Mammary epithelial cell (primary cell): ENCODE data around the gene FRMPD2.

Experiments used
- EZH2 ChIP-seq: IDR thresholded peaks from 2 replicates; pipeline ENCODE4 v1.6.1; 2012; ENCODE audit warnings: low read length, inconsistent platforms, borderline replicate concordance
- TF ChIP-seq, protein P1 (sequence below), 2 donors: IDR thresholded peaks in 1 of 2; conservative IDR thresholded peaks in 1 of 2; 2 replicates each; pipeline ENCODE4 v1.5.1; 2011 to 2012; ENCODE audit warnings: inconsistent platforms in 2 of 2, low read length in 2 of 2, mild to moderate bottlenecking in 2 of 2, control low read depth in 1 of 2, low read depth in 1 of 2; ENCODE audit not compliant: insufficient read depth in 1 of 2; ENCODE audit errors: extremely low read depth in 1 of 2

DNA sequence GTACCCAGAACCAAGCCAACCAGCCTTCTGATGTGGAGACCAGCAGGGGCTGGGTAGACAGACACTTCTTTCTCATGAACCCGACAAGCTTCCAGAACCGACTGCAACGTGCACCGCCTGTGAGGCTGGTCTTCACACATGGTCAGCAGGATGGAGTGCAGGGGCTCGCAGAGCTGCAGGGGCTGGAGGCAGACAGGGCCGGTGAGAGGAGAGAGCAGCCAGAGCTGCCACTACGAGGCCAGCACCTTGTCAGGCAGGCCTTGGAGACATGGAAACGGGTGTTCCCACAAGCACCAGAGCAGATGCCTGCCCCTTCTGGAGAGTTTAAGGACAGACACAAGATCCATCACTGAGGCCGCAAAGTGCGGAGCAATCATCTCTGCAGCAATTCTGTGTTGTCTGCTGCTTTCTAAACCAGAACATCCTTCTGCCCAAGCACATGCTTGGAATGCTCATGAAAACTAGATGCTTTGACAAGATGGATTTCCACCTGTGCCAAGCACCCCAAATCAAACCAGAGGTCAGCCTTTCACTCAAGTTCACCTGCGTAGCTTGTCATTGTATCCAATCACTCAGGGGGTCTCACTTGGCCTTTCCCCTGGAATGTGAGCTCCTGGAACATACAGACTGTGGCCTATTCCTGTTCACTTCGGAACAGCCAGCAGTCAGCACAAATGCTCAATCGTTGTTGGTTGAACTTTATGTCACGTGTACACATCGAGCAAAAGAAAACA, 32.2 kb downstream of the FRMPD2 start:
- TF ChIP-seq, protein P1, sequence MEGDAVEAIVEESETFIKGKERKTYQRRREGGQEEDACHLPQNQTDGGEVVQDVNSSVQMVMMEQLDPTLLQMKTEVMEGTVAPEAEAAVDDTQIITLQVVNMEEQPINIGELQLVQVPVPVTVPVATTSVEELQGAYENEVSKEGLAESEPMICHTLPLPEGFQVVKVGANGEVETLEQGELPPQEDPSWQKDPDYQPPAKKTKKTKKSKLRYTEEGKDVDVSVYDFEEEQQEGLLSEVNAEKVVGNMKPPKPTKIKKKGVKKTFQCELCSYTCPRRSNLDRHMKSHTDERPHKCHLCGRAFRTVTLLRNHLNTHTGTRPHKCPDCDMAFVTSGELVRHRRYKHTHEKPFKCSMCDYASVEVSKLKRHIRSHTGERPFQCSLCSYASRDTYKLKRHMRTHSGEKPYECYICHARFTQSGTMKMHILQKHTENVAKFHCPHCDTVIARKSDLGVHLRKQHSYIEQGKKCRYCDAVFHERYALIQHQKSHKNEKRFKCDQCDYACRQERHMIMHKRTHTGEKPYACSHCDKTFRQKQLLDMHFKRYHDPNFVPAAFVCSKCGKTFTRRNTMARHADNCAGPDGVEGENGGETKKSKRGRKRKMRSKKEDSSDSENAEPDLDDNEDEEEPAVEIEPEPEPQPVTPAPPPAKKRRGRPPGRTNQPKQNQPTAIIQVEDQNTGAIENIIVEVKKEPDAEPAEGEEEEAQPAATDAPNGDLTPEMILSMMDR (conservative IDR thresholded peaks at IDR 0.05 in 1 of 2, IDR thresholded peaks at IDR 0.05 in 1 of 2; ENCODE audit: extremely low read depth in 1 of 2, insufficient read depth in 1 of 2, low read depth in 1 of 2, low read length in 2 of 2): no peak
- TF ChIP-seq EZH2: no peak
